ENCODE measurements around the gene DDAH2.

The DDAH2 gene, protein sequence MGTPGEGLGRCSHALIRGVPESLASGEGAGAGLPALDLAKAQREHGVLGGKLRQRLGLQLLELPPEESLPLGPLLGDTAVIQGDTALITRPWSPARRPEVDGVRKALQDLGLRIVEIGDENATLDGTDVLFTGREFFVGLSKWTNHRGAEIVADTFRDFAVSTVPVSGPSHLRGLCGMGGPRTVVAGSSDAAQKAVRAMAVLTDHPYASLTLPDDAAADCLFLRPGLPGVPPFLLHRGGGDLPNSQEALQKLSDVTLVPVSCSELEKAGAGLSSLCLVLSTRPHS

DNA sequence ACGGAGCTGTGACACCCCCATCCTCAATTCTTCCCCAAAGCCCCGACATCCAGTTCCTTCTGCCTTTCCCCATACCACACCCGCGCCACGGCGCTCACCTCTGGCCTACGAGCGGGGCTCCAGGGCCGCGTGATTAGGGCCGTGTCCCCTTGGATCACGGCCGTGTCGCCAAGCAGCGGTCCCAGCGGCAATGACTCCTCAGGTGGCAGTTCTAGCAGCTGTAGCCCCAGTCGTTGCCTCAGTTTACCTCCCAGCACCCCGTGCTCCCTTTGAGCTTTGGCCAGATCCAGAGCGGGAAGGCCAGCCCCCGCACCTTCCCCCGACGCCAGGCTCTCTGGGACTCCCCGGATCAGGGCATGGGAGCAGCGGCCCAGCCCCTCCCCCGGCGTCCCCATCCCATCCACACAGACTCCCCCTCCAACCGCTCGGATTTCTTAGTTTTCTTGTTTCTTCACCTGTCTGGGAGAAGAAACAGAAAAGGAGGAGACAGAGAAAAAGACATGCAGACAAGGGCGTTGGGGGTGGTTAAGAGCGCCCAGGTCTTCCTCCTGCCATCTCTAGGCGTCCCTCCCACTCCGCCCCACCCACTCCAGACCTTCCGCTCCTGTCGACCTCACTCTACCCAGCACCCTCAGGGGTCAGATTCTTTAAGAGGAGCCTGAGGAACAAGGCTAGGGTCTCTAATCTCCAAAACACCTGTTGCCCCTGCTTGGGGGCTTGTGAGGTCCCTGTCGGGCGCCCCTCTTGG lies at the start of gene DDAH2:
TSS of gene DDAH2 (minus strand) at position 533 of the 748 bp plus-strand sequence. CDS start at position 395, 138 bp downstream.
- DNase-seq: no peak

DNA sequence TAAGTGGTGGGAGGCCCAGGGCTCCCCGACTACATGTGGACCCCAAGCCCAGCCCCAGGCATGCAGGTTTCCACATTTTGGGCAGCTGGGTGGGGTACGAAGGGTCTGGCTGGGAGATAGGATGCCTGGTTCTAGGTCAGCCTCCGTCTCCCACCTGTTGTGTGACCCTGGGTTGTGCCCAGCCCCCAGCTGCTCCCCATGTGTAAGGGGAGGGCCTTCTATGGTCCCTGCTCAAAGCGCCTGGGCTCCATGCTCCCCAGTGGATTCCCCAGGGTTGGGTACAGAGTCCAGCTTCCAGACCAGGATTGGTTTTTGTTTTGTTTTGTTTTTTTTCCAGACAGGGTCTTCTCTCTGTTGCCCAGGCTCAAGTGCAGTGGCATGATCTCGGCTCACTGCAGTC lies 49.1 kb upstream of the DDAH2 start:
- DNase-seq: no peak

DNA sequence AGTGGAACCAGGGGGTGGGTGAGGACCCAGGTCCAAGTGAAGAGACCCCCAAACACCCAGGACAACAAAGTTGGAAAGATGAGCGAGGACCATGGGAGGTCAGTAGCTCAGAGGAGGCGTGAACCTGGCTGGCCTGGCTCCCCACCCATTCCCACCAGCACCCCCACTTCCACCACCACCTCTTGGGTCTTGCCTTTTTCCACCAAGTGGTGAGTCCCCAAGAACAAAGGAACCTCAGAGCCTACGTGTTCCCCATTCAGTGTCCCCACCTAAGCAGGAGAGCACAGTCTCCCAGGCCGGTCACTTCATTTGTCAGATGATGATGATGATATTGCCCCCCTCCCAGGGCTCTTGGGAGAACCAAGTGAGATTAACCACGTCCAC lies 48.6 kb upstream of the DDAH2 start:
- DNase-seq: no peak

DNA sequence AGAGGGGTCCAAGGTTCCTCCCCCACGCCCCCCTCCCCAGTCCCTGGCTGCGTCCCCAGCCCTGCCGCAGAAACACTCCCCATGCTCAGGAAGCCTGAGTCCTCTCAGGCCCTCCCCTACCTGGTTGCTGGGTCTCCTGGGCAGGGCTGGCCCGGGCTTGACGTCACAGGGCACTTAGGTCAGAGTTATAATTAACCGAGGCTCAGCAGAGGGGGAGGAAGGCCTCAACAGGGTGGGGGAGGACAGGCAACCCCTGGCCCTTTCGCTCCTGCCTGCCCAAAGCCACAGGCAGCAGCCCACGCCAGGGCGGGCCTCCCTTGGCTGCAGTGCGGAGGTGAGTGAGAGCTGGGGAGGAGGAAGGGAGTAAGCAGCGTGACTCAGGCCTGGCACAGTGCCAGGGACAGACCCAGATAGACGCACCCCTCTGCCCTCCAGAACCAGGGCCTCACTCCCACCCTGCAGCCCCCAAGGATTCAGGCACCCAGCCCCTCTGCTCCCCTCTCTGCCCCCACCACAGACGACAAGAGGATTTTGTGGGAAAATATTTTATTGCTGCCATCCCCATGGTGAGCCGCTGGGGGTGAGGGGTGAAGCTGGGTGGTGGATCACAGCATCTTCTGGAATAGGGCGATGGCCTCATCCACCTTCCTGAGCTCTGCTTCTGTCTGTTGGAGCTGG lies 48.0 kb upstream of the DDAH2 start, which contains the start of gene VWA7:
TSS of gene VWA7 (minus strand) at position 340 of the 678 bp plus-strand sequence. CDS start 549 bp downstream, outside the sequence.
- peak; percentile 45 for DNase-seq

DNA sequence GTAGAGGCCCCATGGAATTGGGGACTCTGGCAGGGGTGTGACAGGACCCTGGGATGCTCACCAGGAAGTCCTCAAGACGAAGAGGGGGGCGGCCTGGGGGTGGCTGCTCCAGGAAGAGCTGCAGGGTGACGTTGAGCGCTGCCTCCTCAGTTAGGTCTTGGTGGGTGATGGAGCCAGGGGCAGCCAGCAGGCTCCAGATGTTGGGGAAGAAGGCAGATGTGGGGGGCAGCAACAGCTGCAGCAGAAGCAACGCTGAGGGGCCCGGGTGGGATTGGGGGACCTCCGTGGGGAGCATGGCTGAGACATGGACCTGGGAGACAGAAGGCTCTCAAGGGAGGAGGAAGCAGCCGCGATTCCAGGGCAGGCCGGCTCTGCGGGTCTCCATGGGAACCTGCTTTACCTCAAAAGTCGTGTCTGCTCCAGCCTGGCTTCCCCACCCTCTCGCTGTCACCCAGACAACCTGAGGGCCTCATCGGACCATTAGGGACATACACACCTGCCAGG lies 47.4 kb upstream of the DDAH2 start:
- no peak for DNase-seq

DNA sequence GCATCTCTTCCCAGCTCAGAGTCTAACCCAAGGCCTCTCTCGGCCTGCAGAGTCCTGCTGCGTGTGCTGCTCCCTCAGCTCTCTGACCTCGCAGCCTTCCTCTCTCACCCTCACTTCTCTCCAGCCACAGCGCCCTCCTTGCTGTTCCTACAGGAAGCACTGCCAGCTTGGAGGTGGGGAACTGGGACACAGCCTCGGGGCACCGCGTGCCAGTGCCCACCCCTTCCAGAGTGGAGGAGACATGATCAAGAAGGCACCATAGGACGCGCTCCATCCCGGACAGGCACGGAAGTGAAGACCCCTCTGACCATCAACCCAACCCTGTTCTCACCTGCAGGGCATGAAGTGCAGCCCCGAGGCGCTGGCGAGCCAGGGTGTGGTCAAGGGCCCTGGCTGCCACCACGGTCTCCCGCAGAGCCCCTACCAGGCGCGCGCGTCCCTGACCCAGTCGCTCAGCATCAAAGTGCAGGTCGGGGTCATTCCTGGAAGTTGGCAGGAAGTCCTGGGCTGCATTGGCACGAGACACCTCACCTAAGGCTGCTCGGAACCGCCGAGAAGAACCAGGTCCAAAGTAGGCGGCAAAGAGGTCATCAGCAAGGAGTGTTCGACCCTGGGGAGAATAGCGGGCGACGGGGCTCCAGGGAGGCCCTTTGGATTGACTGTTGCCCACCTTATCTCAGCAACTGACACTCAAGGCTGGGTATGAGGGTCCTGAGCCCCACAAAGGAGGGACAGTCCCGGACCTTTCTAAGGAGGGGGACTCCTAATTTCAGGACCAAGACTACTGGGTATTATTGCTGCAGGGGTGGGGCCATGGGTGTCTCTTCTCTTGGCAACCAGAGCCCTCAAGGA lies 46.8 kb upstream of the DDAH2 start:
- DNase-seq: no peak

DNA sequence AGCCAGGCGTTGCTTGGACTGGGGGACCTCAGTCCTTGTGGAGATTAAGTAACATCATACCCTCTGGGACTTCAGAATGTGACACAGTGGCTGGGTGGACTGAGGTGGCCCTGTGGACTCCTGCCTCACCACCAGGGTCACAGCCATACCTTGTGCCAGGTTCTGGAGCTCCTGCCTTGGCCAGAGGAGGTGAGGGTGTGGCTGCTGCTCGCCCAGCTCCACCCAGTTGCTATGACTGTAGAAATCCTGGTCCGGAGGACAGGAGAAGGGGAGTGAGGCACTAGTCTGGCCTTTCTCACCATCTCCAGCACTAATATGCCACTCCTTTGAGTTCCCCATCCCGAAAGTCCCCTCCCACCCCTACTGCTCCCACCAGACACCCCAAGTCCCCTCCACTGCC lies 46.1 kb upstream of the DDAH2 start:
- DNase-seq: no peak

DNA sequence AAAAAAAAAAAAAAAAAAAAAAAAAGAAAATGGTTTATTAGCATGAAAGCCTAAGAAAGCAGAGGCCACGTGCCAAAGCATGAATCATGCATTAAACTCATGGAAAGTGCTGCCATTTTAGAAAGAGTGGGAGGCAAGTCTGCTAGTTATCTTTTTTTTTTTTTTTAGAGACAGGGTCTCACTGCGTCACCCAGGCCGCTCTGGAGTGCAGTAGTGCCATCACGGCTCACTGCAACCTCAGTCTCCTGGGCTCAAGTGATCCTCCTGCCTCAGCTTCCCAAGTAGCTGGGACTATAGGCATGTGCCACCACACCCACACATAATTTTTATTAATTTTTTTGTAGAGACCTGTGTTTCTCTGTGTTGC lies 42.9 kb upstream of the DDAH2 start:
- DNase-seq: no peak

DNA sequence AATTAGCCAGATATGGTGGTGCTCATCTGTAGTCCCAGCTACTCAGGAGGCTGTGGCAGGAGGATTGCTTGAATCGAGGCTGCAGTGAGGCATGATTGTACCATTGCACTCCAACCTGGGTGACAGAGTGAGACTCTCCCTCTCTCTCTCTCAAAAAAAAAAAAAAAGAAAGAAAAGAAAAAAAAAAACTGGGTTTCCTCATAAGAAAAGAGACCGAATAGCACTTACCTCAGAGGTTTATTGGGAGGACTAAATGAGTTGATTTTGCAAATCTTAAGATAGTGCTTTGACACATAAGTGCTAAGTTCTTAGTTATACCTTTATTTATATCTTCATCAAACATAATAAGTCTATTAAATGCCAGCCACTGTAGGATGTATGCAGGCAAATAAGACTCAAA lies 41.8 kb upstream of the DDAH2 start:
- no peak for DNase-seq

DNA sequence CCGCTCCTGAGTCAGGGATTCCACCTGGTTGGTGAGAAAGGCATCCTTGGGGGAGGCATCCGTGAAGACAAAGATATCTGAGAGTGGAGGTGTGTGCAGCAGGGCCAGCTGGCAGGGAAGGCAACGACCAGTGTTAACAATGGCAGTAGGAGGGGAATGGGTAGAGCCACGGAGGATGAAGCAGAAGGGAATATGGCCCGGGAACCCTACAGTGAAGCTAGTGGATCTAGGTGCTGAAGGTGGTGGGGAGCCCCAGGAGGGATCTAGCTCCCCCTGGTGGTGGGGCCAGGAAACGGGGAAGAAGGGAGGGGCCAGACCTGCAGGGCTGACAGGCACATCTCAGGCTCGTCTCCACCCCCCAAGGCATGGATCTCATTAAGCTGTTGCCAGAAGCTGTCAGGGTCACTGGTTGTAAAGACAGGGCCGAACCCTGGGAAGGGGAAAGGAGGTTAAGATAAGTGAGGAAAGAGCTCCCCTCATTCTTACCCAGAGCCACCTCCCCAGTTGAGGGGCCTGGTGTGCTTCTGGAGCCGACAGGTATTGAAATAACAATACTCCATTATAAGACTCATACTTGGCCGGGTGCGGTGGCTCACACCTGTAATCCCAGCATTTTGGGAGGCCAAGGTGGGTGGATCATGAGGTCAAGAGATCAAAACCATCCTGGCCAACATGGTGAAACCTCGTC lies 40.7 kb upstream of the DDAH2 start:
- peak; percentile 68 for DNase-seq

DNA sequence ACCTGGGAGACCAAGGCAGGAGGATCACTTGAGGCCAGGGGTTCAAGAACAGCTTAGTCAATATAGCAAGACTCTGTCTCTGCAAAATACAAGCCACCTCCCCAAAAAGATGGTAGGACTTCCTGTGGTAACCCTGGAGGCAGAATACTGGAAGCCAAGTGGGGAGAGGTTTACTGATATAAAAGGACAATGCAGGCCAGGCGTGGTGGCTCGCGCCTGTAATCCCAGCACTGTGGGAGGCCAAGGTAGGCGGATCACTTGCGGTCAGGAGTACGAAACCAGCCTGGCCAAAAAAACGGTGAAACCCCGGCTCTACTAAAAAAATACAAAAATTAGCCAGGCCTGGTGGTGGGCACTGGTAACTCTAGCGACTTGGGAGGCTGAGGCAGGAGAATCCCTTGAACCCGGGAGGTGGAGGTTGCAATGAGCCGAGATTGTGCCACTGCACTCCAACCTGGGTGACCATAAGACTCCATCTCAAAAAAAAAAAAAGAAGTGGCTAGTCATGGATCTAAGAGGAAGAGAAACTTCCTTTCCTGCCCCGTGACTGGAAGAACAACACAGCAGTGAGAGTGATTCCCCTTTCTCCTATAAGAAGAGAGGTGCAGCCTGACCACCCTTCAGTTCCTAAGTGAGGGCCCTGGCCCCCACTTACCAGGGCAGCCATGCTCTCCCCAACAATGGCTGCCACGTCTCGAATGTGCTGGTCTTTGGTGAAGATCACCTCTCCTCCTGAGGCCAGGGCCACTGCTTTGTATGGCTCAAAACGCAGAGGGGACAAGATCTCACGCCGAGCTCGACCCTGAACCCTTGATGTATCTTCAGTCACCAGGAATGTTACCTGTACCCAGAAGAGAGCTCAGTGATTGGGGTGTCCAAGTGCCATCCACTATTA lies 39.5 kb upstream of the DDAH2 start:
- DNase-seq: no peak

DNA sequence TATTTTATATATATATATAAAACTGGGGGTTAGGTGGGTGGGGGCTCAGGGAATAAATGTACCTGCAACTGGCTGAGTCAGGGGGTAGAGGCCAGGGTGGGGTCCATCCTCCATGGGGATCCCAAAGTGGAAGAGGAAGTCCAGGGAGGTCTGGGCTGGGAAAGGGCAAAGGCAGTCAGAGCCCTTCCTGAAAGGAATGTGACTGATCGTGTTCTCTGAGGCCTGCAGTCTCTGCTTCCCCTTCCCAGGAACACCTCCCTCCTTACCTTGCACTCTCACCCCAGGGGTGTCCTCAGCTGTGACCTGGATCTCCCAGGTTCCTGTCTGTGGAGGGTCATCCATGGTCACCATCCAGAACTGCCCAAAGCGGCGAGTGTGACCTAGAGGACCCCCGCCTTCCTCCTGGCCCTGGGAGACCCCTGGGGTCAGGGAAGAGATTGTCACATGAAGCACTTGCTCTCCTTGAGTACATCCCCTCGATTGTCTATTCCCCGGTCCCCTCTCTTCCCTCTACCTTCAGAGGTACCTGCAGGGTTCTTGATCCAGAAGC lies 38.1 kb upstream of the DDAH2 start:
- no peak for DNase-seq

DNA sequence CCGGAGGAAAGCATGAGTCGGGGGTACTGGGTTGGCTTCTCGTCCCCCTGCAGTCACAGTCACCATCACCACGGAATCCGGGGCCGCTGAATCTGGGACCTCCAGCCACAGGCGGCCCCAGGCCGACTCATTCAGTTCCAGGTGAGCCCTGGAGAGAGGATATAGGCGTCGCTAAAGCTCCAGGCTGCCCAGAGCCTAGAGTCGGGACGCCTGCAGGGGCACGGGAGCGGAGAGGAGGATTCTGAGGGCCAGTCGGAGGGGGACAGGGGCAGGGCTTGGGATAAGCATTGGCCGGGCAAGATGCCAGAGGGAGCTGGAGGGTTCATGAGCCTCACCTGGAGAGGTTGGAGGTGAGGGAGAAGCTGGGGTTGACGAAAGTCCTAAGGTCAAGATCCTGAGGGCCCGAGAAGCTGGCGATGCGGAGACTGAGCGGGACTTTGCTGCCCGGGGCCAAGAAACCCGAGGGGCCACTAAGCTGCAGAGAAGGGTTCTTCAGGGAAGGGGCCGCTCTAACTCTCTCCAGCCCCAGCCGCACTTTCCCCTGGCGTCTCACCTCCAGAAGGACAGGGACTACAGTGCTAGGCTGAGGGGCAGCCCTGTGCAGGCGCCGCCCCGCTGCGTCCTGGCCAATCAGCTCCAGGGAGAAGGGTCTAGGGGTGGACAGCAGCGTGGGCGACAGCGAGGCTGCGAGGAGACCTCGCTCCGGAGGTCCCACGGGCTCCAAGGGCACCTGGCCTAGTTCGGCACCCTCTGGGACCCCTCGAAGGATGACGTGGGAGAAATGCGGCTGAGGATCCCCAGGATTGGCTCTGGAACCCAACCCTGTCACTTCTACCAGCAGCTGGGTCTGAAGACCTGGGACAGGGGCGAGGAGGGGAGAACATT lies 37.1 kb upstream of the DDAH2 start:
- no peak for DNase-seq

DNA sequence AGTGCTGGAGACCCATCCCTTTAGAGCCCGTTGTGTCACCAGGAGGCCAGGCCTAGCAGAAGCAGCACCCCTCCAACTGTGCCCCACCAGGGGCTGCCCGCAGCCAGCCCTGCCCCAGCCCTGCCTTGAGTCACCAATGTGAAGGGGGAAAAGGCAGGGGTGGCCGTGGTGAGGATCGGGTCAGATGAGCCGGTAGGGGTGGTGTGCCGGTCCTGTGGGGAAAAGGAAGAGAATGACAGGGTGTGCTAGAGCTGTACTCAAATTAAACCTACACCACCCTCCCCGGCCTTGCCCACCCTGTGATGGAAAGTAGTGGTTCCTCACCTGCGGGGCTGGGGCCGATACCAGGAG lies 36.4 kb upstream of the DDAH2 start:
- no peak for DNase-seq

DNA sequence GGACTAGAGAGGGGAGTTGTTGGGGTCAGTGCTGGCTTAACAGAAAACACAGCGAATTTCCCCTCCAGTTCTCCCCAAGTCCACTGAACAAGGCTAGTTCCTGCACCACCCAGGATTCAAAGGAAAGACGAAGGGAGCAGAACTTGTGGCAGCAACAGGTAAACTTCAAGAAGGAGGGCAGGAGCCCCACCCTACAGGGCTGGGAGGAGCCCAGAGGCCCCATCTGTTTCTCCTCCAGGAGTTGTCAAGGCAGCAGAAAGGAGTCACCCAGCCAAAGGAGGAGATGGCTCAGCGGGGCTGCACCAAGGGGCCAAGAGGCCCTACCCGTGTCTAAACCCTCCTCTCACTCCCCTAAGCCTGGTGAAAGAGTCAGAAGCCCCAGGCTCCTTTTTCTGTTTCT lies 35.1 kb upstream of the DDAH2 start:
- no peak for DNase-seq

DNA sequence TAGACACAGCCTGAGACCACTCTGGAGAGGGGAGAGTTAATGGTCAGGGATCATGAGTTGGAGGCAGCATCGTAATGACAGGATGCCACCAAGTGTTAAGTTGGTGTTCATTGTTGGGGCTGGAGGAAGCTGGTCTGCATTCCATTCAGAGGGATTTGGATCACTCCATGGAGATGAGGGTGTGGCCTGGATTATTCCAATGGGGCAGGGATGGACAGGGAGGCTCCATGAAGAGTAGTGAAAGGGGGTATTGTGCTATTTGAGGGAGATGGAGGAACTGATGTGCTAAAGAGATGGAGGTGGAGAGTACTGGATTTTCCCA lies 34.5 kb upstream of the DDAH2 start:
- DNase-seq: no peak

DNA sequence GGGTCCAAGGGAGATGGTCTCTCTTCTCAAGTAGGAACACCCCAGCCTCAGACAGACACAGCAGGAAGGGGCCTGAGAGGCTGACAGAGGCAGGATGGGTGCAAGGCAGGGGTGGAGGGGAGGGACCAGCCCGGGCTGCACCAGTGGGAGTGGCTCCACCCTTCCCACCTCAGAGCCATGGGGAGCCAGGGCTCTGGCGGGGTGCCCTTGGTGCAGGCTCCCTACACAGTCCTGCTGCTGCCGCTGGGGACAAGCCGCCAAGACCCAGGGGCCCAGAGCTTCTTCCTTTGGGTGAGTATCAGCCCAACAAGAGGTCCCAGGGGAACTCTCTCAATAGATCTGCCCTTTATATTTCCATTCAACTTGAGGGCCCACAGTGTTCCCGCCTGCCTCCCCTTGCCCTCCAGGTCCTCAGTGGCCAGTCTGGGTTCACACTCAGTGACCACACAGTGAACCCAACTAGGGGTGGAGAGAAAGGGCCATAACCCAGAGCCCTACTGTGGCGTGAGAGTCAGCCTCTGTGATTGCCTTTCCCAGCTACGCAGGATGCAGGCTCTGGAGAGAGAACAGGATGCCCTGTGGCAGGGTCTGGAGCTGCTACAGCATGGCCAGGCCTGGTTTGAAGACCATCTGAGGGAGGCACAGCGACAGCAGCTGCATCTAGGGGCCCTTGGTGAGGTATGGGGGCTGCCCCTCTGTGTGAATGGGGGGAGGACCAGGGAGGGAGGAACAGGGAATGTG lies 33.9 kb upstream of the DDAH2 start:
- no peak for DNase-seq

DNA sequence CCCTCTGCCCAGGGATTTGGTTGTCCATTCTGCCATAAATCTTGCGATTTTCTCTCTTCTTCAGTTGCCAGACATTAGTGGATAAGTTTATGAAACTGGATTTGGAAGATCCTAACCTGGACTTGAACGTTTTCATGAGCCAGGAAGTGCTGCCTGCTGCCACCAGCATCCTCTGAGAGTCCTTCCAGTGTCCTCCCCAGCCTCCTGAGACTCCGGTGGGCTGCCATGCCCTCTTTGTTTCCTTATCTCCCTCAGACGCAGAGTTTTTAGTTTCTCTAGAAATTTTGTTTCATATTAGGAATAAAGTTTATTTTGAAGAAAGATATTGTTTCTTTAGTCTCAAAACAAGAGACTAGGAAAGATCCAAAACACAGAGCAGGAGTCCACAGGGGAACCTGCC lies 33.3 kb upstream of the DDAH2 start, which contains the start of gene SAPCD1:
TSS of gene SAPCD1 (plus strand) at position 301 of the 400 bp plus-strand sequence. CDS start 399 bp downstream, outside the sequence.
- DNase-seq: no peak

DNA sequence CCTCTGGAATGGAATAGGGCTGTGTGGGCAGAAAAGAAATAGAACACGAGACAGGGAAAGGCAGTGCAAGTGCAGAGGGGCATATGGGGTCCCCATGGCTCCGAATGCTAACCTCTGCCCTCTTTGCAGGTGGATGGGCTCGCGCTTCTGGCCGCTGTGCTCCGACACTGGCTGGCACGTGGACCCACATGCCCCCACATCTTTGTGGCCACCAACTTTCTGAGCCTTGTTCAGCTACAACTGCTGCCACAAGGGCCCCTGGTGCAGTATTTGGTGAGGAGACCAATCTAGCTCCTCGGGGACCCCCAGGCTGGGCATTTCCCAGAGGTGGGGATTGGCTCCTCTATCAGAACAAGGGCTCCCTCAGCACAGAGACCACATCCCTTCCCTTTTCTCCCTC lies 32.2 kb upstream of the DDAH2 start:
- DNase-seq: no peak

Data from NCI-H2029 treated with DMSO at 0.1 percent for 48 hours (cell line).